AG08395 (cell line): ENCODE data around the gene ADK.
A peak's percentile ranks its signal among the peaks of the same experiment; 100 is the strongest.
"Not testable (repeated sequence)": the region's sequence is repeated elsewhere in the genome, so short reads cannot be mapped to it uniquely, and the experiment has no call there.

Experiments used
- DNase-seq: peaks from one replicate; pipeline ENCODE4 v3.0.0; 2012; ENCODE audit warnings: mixed read lengths, low spot score

Gene ADK

DNA sequence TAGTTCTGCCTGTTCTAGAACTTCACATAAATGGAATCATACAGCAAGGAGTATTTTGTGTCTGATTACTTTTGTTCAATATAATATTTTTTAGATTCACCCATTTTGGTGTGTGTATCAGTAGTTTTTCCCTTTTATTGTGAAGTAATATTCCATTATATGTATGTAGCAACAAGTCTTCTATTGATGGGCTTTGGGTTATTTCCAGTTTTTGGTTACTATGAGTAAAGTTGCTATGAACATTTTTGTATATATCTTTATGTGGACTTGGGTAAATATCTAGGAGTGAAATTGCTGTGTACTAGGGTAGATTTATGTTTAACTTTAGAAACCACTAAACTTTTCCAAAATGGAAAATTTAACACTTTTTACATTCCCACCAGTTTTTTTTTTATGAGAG is 35.7 kb downstream of the ADK start:
- DNase-seq, result no peak

GRCh38 chr10:74187237-74187636 is 36.2 kb downstream of the ADK start:
- DNase-seq, result no peak

DNA sequence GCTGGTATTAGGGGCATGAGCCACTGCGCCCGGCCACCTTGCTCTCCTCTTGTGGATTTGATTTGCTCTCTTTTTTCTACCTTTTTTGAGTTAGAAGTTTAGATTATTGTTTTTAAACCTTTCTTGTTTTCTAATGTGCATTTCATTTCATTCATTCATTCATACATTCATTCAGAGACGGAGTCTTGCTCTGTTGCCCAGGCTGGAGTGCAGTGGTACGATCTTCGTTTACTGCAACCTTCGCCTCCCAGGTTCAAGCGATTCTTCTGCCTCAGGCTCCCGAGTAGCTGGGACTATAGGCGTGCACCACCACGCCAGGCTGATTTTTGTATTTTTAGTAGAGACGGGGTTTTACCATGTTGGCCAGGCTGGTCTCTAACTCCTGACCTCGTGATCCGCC is 37.6 kb downstream of the ADK start:
- DNase-seq, result not testable (repeated sequence)

GRCh38 chr10:74189999-74190421 is 39.0 kb downstream of the ADK start:
- DNase-seq, result peak; percentile 55

GRCh38 chr10:74190494-74190893 is 39.5 kb downstream of the ADK start:
- peak; percentile 28 for DNase-seq

GRCh38 chr10:74194545-74194944 is 43.5 kb downstream of the ADK start:
- DNase-seq, result no peak

GRCh38 chr10:74194999-74195398 is 44.0 kb downstream of the ADK start:
- DNase-seq, result peak; percentile 18

DNA sequence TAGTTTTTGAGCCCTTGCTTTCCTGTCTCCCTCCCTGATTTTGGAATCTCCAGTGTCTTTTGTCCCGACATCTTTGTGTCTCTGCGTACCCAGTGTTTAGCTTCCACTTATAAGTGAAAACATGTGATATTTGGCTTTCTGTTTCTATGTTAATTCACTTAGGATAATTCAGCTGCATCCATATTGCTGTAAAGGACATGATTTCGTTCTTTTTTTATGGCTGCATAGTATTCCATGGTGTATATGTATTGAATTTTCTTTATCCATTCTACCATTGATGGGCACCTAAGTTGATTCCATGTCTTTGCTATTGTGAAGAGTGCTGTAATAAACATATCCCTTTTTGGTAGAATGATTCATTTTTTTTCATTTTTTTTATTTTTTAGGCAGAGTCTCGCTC is 48.3 kb downstream of the ADK start:
- no peak for DNase-seq

GRCh38 chr10:74202356-74202755 is 51.3 kb downstream of the ADK start:
- DNase-seq, result no peak

DNA sequence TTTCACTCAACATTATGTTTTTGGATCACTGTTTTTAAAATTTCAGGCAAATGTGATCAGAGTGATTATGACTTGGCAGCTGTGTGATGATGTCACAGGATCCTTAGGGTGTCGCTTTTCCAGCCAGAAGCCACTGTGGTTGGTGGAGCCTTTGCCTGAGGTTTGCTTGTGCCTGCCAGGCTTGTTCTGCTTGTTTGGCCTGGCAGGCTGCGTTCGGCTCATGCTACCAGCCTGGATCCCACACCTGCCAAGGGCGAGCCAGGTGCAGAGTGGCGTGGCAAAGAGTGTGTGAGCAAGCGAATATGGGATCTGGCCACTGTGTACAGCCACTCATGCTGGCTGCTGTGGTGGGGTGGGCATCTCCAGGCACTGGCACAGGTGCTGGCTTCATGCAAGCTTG is 55.7 kb downstream of the ADK start:
- no peak for DNase-seq

DNA sequence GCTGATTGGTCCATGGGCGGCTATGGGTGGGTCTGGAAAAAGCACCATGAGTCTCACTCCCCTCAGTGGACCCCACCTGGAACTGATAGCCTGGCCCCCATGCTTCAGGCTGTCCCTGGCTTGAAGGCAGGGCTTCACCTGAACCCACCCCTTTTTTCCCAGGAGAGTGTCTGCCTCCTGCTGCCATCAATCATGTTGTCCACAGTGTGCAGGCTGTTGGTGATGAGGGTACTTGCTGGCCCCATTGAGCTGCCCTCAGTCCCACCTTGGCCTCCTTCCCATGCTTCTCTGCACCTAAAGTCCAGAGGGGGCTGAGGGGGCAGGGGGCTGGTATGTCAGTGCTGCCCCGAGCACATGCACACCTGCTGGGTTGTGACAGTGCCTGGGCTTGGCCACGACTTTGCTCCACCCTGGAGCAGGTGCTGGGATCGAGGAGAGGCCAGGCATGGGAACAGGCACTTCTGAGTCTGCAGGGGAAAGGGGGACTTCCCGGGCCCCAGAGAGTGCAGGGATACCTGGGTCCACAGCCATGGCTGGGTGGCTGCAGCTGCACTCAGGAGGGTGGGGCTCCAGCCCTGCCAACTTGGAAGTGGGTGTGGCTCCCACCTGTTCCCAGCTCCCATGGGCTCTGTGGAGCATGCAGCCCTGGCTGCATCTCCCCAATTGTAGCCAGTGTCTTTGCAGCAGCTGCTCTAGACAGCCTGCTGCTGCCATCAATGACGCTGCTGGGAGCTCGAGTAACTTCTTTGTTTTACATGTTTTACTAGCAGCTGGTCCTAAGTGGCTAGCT is 56.9 kb downstream of the ADK start:
- DNase-seq, result no peak

DNA sequence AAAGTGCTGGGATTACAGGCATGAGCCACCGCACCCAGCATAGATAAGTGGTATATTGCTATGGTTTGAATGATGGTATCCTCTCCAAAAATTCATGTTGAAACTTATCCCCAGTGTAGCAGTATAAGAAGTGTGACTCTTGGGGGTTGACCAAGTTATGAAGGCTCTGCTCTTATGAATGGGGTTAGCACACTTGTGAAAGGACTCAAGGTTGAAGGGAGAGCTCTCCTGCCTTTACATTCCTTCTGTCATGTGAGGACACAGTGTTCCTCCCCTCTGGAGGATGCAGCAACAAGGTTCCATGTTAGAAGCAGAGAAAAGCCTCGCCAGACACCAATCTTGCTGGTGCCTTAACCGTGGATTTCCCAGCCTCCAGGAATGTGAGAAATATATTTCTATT is 58.0 kb downstream of the ADK start:
- DNase-seq, result no peak

DNA sequence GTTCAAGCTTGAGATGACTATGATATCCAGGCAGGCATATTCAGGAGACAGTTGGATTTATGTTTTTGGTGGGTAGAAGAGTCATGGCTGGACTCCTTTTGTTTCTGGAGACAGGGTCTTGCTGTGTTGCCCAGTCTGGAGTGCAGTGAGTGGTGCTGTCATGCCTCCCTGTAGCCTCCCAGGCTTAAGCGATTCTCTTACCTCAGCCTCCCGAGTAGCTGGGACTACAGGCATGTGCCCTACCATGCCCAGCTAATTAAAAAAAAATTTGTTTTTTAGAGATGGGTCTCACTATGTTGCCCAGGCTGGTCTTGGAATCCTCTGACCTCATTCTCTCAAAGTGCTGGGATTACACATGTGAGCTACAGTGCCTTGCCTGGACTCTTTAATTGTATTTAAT is 62.0 kb downstream of the ADK start:
- DNase-seq, result no peak

- DNase-seq, result peak; percentile 49
Observed at GRCh38 chr10:74213571-74214162, 62.6 kb downstream of the ADK start.

- not testable (repeated sequence) for DNase-seq
Observed at GRCh38 chr10:74217110-74217509, 66.1 kb downstream of the ADK start.

GRCh38 chr10:74222467-74222866 is 71.4 kb downstream of the ADK start:
- DNase-seq, result not testable (repeated sequence)

DNA sequence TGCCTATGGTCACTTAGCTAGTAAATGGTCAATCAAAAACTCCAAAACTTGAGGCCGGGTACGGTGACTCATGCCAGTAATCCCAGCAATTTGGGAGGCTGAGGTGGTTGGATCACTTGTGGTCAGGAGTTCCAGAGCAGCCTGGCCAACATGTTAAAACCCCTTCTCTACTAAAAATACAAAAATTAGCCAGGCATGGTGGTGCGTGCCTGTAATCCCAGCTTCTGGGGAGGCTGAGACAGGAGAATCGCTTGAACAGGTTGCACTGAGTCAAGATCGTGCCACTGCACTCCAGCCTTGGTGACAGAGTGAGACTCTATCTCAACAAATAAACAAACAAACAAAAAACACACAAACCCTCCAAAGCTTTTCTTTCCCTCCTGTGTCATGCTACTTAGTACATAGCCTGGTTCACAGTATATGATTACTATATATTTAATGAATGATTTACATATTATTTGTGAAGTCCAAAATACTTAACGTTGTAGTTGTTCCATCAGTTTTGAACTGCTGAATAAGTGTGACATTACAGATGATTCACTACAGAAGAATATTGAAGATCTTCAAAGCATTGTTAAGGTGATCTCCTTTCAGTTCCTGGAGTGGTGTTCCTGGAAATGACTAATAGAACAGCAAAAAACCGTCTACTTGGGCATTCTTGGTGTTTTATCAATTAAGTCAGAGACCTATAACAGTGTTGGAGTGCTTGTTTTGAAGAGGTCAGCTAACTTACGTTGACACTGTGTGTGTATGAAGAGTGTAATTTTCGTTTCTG is 72.9 kb downstream of the ADK start:
- DNase-seq, result peak; percentile 15

DNA sequence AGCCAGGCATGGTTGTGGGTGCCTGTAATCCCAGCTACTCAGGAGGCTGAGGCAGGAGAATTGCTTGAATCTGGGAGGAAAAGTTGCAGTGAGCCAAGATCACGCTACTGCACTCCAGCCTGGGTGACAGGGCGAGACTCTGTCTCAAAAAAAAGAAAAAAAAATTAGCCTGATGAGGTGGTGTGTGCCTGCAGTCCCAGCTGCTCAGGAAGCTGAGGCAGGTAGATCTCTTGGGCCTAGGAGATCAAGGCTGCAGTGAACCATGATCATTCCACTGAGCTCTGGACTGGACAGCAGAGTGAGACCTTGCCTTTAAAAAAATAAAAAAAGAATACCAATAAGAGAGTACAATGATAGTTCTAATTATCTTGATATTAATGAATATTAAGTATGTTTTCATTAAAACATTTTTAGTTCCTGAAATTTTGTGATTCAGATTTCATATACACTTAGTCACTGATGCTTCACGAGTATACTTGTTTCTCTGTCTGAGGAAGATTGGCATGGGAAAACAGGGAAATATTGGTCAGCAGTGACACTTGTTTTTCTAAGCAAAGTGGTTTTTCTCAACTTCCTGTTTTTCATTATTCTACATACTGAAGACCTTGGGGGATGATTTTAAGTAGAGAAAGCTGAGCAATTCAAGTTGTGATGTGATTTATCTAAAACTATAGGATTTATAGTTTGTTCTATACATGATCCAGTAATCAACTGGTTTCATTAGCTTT is 76.8 kb downstream of the ADK start:
- DNase-seq, result no peak

DNA sequence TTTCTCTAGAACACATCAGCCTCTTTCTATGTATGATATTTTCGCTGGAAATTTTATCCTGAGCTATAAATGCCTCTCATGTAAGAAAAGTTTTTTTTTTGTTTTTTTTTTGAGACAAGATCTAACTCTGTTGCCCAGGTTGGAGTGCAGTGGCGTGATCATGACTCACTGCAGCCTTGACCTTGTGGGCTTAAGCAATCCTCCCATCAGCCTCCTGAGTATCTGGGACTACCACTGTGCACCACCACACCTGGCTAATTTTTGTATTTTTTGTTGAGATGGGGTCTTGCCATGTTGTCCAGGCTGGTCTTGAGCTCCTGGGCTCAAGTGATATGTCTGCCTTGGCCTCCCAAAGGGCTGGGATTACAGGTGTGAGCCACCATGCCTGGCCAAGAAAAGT is 80.4 kb downstream of the ADK start:
- no peak for DNase-seq

DNA sequence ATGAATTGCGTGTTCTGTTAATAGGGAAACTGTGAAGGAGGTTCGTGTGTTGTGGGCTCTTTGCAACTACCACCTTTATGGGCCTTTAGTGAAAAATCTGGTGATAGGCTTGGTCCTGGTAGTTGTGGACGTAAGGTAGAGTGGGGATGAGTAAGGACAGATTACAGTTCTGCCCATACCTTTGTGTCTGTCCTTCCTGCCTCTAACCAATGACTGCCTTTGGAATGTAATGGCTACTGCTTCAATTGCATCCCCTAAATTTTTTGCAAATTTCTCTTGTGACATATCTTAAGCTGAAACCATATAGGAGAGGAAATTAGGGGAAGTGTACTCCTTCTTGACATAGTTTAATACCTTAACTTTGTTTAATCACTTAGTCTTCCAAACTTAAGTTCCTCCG is 82.3 kb downstream of the ADK start:
- DNase-seq, result no peak

DNA sequence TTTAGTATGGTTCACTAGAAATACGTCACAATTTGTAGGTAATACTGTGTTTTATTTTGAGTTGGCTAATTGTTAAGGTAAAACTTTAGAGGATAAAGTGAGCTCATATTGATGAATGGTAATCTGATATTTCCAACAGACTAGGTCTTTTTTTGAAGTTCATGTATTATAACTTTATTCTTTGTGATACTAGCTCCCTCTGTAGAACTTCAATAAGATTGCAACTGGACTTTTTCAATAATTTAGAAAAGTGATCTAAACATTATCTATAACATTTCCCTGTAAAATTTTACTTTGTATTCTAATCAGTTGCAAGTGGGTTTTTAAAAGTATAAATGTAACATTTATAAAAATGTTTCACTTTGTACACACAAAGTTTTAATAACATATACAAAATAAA is 83.5 kb downstream of the ADK start:
- DNase-seq, result peak; percentile 38

DNA sequence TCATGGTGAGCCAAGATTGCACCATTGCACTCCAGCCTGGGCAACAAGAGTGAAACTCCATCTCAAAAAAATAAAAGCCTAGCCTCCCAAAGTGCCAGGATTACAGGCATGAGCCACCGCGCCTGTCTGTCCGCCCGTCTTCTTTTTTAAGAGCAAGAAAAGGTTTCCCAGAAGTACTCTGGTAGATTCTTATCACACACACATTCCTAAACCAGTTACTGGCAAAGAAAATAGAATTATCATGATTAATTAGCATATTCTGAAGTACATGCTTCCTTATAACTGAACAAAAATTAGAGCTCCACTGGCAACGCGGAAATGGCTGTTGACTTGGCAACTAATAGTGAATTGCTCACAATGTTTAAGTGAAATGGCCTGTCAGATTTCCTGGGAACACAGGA is 87.0 kb downstream of the ADK start:
- DNase-seq, result no peak
